H1 (cell line): Measurements from ENCODE around the gene MRPL45. TPM values are rescaled to one million over a fixed set of nuclear protein-coding genes. Genes with fewer than 3 reads are reported as not detected.

ENCODE experiments used
- CTCF ChIA-PET: fragments of 300-600 bp; sonication (Branson Sonifier 250); formaldehyde crosslinking; loops from one replicate; lab custom pipeline; 2021; ENCODE audit not compliant: partially characterized antibody; lab: Charles Lee
- POLR2A ChIA-PET: fragments of 300-600 bp; sonication (Branson Sonifier 250); formaldehyde crosslinking; loops from one replicate; lab custom pipeline; 2021; ENCODE audit warnings: inconsistent platforms; ENCODE audit not compliant: partially characterized antibody; lab: Charles Lee
- DNase-seq, 2 experiments: peaks; one replicate each; pipeline versions ENCODE4 v3.0.0 to v3.0.0-alpha.2; 2010 to 2022; ENCODE audit warnings: low spot score in 2 of 2, low read depth in 1 of 2, mixed read lengths in 1 of 2
- FAIRE-seq: peaks from 2 replicates; lab custom pipeline; 2011; peaks lifted over from hg19 to GRCh38; lab: Jason Lieb, UNC
- H2AFZ ChIP-seq: 2 replicates; pipeline ENCODE4 v1.8.1; 2012; ENCODE audit warnings: low read length, inconsistent platforms
- H2AK5ac ChIP-seq: 2 replicates; pipeline ENCODE4 v1.6.1; 2013; ENCODE audit warnings: low read depth, low read length
- H2BK120ac ChIP-seq: replicated peaks from 2 replicates; pipeline ENCODE3; 2013; ENCODE audit warnings: low read depth, low read length, inconsistent platforms
- H2BK12ac ChIP-seq: 2 replicates; pipeline ENCODE4 v1.6.1; 2013; ENCODE audit warnings: low read depth, low read length
- H2BK15ac ChIP-seq: 2 replicates; pipeline ENCODE4 v1.6.1; 2013; ENCODE audit warnings: low read length
- H2BK20ac ChIP-seq: 2 replicates; pipeline ENCODE4 v1.6.1; 2013; ENCODE audit warnings: low read length
- H2BK5ac ChIP-seq: 2 replicates; pipeline ENCODE4 v1.6.1; 2013; ENCODE audit warnings: low read depth, low read length
- H3K14ac ChIP-seq: 2 replicates; pipeline ENCODE4 v1.6.1; 2013; ENCODE audit warnings: inconsistent platforms; ENCODE audit not compliant: insufficient read length
- H3K18ac ChIP-seq: 2 replicates; pipeline ENCODE4 v1.6.1; 2013; ENCODE audit warnings: low read length; ENCODE audit errors: extremely low read depth
- H3K23ac ChIP-seq: 2 replicates; pipeline ENCODE4 v1.6.1; 2013; ENCODE audit warnings: inconsistent platforms; ENCODE audit not compliant: insufficient read length
- H3K23me2 ChIP-seq: 2 replicates; pipeline ENCODE4 v1.6.1; 2013; ENCODE audit warnings: low read depth, low read length
- H3K27ac ChIP-seq: 2 replicates; pipeline ENCODE4 v1.6.1; 2011; ENCODE audit warnings: low read depth, low read length, inconsistent platforms
- H3K27me3 ChIP-seq, 4 experiments: replicated peaks in 1 of 4; 1 replicate in 1 of 4; 2 replicates in 3 of 4; pipeline versions ENCODE4 v1.6.1 to v1.8.1; 2011 to 2013; ENCODE audit warnings: low read length in 3 of 4, mild to moderate bottlenecking in 3 of 4, inconsistent platforms in 2 of 4, mixed read lengths in 2 of 4, moderate library complexity in 1 of 4; ENCODE audit not compliant: control insufficient read depth in 3 of 4, insufficient read depth in 3 of 4; ENCODE audit errors: extremely low read depth in 1 of 4
- H3K36me3 ChIP-seq, 4 experiments: 2 replicates each; pipeline versions ENCODE4 v1.6.1 to v1.8.1; 2011 to 2013; ENCODE audit warnings: mild to moderate bottlenecking in 4 of 4, low read length in 3 of 4, moderate library complexity in 2 of 4, control low read depth in 1 of 4, inconsistent platforms in 1 of 4; ENCODE audit not compliant: insufficient read depth in 4 of 4, control insufficient read depth in 2 of 4
- H3K4ac ChIP-seq: replicated peaks from 2 replicates; pipeline ENCODE3; 2013; ENCODE audit warnings: low read length, low read depth, mixed read lengths, inconsistent platforms; ENCODE audit not compliant: insufficient read length
- H3K4me1 ChIP-seq, 4 experiments: replicated peaks in 1 of 4; 1 replicate in 1 of 4; 2 replicates in 3 of 4; pipeline versions ENCODE4 v1.6.1 to v1.8.1; 2011 to 2013; ENCODE audit warnings: low read length in 3 of 4, inconsistent platforms in 2 of 4, mixed read lengths in 1 of 4; ENCODE audit not compliant: insufficient read depth in 4 of 4, control insufficient read depth in 3 of 4
- H3K4me2 ChIP-seq, 2 experiments: 2 replicates each; pipeline versions ENCODE4 v1.6.1 to v1.8.1; 2011 to 2013; ENCODE audit warnings: low read depth in 2 of 2, low read length in 2 of 2, control low read depth in 1 of 2, inconsistent platforms in 1 of 2, mild to moderate bottlenecking in 1 of 2; ENCODE audit not compliant: insufficient read depth in 1 of 2
- H3K4me3 ChIP-seq, 4 experiments: fragments of 200-600, 300-600 bp in 1 of 4; sonication (generic), shearing (Covaris generic), sonication (Bioruptor Twin) in 1 of 4; 2 replicates each; pipeline versions ENCODE4 v1.5.1 to v1.8.1; 2011 to 2016; ENCODE audit warnings: low read length in 4 of 4, low read depth in 3 of 4, control low read depth in 2 of 4, inconsistent platforms in 2 of 4, mild to moderate bottlenecking in 2 of 4, mixed read lengths in 1 of 4, moderate library complexity in 1 of 4; ENCODE audit not compliant: insufficient read depth in 2 of 4; ENCODE audit errors: extremely low read depth in 1 of 4
- H3K56ac ChIP-seq: replicated peaks from 2 replicates; pipeline ENCODE3; 2013; ENCODE audit warnings: low read depth, mild to moderate bottlenecking, mixed read lengths, low read length, inconsistent platforms; ENCODE audit not compliant: insufficient read length
- H3K79me1 ChIP-seq: 2 replicates; pipeline ENCODE4 v1.6.1; 2013; ENCODE audit warnings: low read depth, low read length, control low read depth
- H3K79me2 ChIP-seq, 2 experiments: 2 replicates each; pipeline versions ENCODE4 v1.6.1 to v1.8.1; 2012 to 2013; ENCODE audit warnings: low read length in 2 of 2, mild to moderate bottlenecking in 2 of 2, inconsistent platforms in 1 of 2; ENCODE audit not compliant: insufficient read depth in 2 of 2, control insufficient read depth in 1 of 2
- H3K9ac ChIP-seq, 4 experiments: replicated peaks in 1 of 4; 1 replicate in 1 of 4; 2 replicates in 3 of 4; pipeline versions ENCODE4 v1.6.1 to v1.8.1; 2011 to 2013; ENCODE audit warnings: low read depth in 3 of 4, low read length in 3 of 4, control low read depth in 2 of 4, mild to moderate bottlenecking in 2 of 4, moderate library complexity in 2 of 4, inconsistent platforms in 1 of 4; ENCODE audit errors: extremely low read depth in 1 of 4
- H3K9me3 ChIP-seq, 2 experiments: 2 replicates each; pipeline versions ENCODE4 v1.6.1 to v1.8.1; 2012 to 2013; ENCODE audit warnings: mild to moderate bottlenecking in 2 of 2, moderate library complexity in 2 of 2, control low read depth in 1 of 2, inconsistent platforms in 1 of 2, low read depth in 1 of 2, low read length in 1 of 2, mixed read lengths in 1 of 2; ENCODE audit not compliant: insufficient read depth in 2 of 2
- H4K20me1 ChIP-seq, 2 experiments: replicated peaks in 1 of 2; 2 replicates each; pipeline versions ENCODE3 to v1.8.1; 2011 to 2013; ENCODE audit warnings: inconsistent platforms in 2 of 2, low read length in 2 of 2, mild to moderate bottlenecking in 1 of 2; ENCODE audit not compliant: insufficient read depth in 2 of 2, control insufficient read depth in 1 of 2
- H4K5ac ChIP-seq: 2 replicates; pipeline ENCODE4 v1.6.1; 2013; ENCODE audit warnings: low read length, low read depth, mixed read lengths, inconsistent platforms; ENCODE audit not compliant: insufficient read length
- H4K8ac ChIP-seq: 2 replicates; pipeline ENCODE4 v1.8.0; 2013; ENCODE audit warnings: mild to moderate bottlenecking, moderate library complexity, low read length, inconsistent platforms; ENCODE audit not compliant: insufficient read depth; ENCODE audit errors: extremely low read depth
- H4K91ac ChIP-seq: replicated peaks from 2 replicates; pipeline ENCODE3; 2013; ENCODE audit warnings: low read length, mixed read lengths, inconsistent platforms; ENCODE audit not compliant: insufficient read length
- ATF3 ChIP-seq: IDR thresholded peaks from 2 replicates; pipeline ENCODE4 v1.6.1; 2011; ENCODE audit warnings: low read depth, mild to moderate bottlenecking, low read length; ENCODE audit not compliant: insufficient read depth
- BRCA1 ChIP-seq: IDR thresholded peaks from 2 replicates; pipeline ENCODE4 v1.6.1; 2012; ENCODE audit warnings: low read depth, low read length, improper control_type of control experiment
- EZH2 ChIP-seq: fragments of 200-600 bp; sonication (generic); IDR thresholded peaks from 2 replicates; pipeline ENCODE4 v1.7.1; 2012; ENCODE audit warnings: low read depth, mild to moderate bottlenecking, moderate library complexity, low read length, inconsistent platforms; ENCODE audit not compliant: severe bottlenecking
- HDAC2 ChIP-seq, 2 experiments: fragments of 300-600 bp in 1 of 2; sonication (generic) in 1 of 2; IDR thresholded peaks; 2 replicates each; pipeline ENCODE4 v1.6.1; 2011 to 2012; ENCODE audit warnings: low read depth in 2 of 2, low read length in 2 of 2, mild to moderate bottlenecking in 2 of 2, moderate library complexity in 2 of 2, borderline replicate concordance in 1 of 2, inconsistent platforms in 1 of 2
- HDAC6 ChIP-seq: IDR thresholded peaks from one replicate; pipeline ENCODE4 v1.7.1; 2012; ENCODE audit warnings: low read depth, mild to moderate bottlenecking, inconsistent platforms, low read length, moderate library complexity
- KDM4A ChIP-seq: IDR thresholded peaks from one replicate; pipeline ENCODE4 v1.7.1; 2012; ENCODE audit warnings: low read depth, mild to moderate bottlenecking, moderate library complexity, low read length, inconsistent platforms; ENCODE audit not compliant: severe bottlenecking
- MAFK ChIP-seq: IDR thresholded peaks from 2 replicates; pipeline ENCODE4 v1.6.1; 2012; ENCODE audit warnings: low read depth, mild to moderate bottlenecking, improper control_type of control experiment, low read length
- TAF1 ChIP-seq: IDR thresholded peaks from 2 replicates; pipeline ENCODE4 v1.6.1; 2011; ENCODE audit warnings: mild to moderate bottlenecking, low read depth, low read length
- TBP ChIP-seq: IDR thresholded peaks from 2 replicates; pipeline ENCODE4 v1.6.1; 2011; ENCODE audit warnings: low read depth, low read length, improper control_type of control experiment
- TCF12 ChIP-seq: IDR thresholded peaks from 2 replicates; pipeline ENCODE4 v1.6.1; 2011; ENCODE audit warnings: low read depth, mild to moderate bottlenecking, low read length
- WGBS, 2 experiments: shearing (Covaris generic) in 1 of 2; methylation state at CpG; one replicate each; pipeline versions ENCODE4 v1.1.6 to v1.1.7; 2013 to 2015; ENCODE audit warnings: low lambda C conversion rate in 2 of 2, mixed read lengths in 2 of 2, inconsistent platforms in 1 of 2, low coverage in 1 of 2, missing lambda C conversion rate in 1 of 2; ENCODE audit not compliant: insufficient replicate concordance in 2 of 2, insufficient coverage in 1 of 2, insufficient read length in 1 of 2; ENCODE audit errors: extremely low coverage in 1 of 2, missing lambda C conversion rate in 1 of 2; 5-methylcytosine and 5-hydroxymethylcytosine counted together
- polyA plus RNA-seq, 7 experiments: library from polyadenylated mRNA; depleted of rRNA in 3 of 7; stranded (reverse) in 5 of 7; unstranded in 2 of 7; fragments of >200 nt in 5 of 7; fragments of 200-250 nt in 2 of 7; gene quantifications; 1 replicate in 5 of 7; 2 replicates in 1 of 7; 4 replicates in 1 of 7; pipeline versions ENCODE4 v1.2.1 to v1.2.3, GENCODE V29; 2011 to 2013; ENCODE audit warnings: missing spikeins in 2 of 7, mixed read lengths in 2 of 7
- total RNA-seq: library from RNA; stranded (reverse); fragmentation: NEBNext Ultra II Directional; extraction: Animal tissue kit (Norgen Biotek cat#: 25700); gene quantifications from 2 replicates; pipeline ENCODE4 v1.2.1, GENCODE V29; 2021

The MRPL45 gene
- total and polyA plus RNA-seq, 2 of the 8 experiments (the other 6 are each of a cell fraction or from before 2014, with no cell fraction given), result 65.6 to 71.7 TPM

- ChIA-PET POLR2A (interaction anchor here (0.7 to 4.9 kb wide), 9 partner anchors 10 to 127 kb away, joined by 3 to 28 read pairs (median 5); partner anchors contain the start of genes GPR179, MRPL45 and SOCS7), CTCF (interaction anchor here (0.8 to 14.8 kb wide), 9 partner anchors 9 to 1842 kb away, joined by 3 to 190 read pairs (median 4); partner anchors contain the start of gene SOCS7)
- Histone ChIP-seq H3K4ac (no peak overlapping the region), H4K8ac (no peak overlapping the region), H3K79me1 (no peaks in the 10 kb centered on the region; the same call in 1 of the 2 replicates), H4K20me1 (peaks cover 0 to 3% of the 10 kb centered on the region in 2 experiments), H2AK5ac (no peak overlapping the region), H3K79me2 (no peaks in the 10 kb centered on the region), H3K9me3 (no peaks in the 10 kb centered on the region), H3K4me1 (peaks cover 0 to 10% (median 7%) of the 10 kb centered on the region in 4 experiments; a peak in 4 of 7 replicates), H3K36me3 (peaks cover 2 to 25% (median 14%) of the 10 kb centered on the region in 4 experiments; a peak in 6 of 8 replicates), H3K14ac (no peak overlapping the region), H3K23me2 (no peaks in the 10 kb centered on the region), H4K5ac (no peak overlapping the region), H2BK12ac (peak overlapping the region; percentile 31; the same call in 1 of the 2 replicates), H3K56ac (no peak overlapping the region), H4K91ac (no peak overlapping the region), H2BK120ac (no peak overlapping the region), H3K4me2 (peak overlapping the region; percentile 24 to 39; a peak in 1 of 4 replicates), H2BK5ac (no peak overlapping the region), H3K4me3 (peak overlapping the region in 1 of 4 experiments; percentile 9; a peak in 1 of 8 replicates), H3K27ac (no peak overlapping the region), H2BK15ac (no peak overlapping the region), H3K9ac (no peak overlapping the region), H2BK20ac (no peak overlapping the region), H3K18ac (peak overlapping the region; percentile 3; the same call in 1 of the 2 replicates), H2AFZ (no peak overlapping the region), H3K23ac (no peak overlapping the region), H3K27me3 (no peaks in the 10 kb centered on the region)
- no peak for FAIRE-seq
- no peak for DNase-seq
- WGBS, 2 experiments, result 83% methylated on average over 2 of the region's 2 CpGs; no CpG with 5 or more reads in 1 of the 2 experiments
- TF ChIP-seq TCF12, result no peak
- TF ChIP-seq ATF3, result no peak
- TF ChIP-seq BRCA1, result no peak
- TF ChIP-seq TAF1, result no peak
- TF ChIP-seq EZH2, result no peak
- TF ChIP-seq KDM4A, result no peak
- TF ChIP-seq TBP, result no peak
- no peak for TF ChIP-seq HDAC6
- no peak for TF ChIP-seq MAFK
- no peak for TF ChIP-seq HDAC2 (IDR thresholded peaks at IDR 0.05; ENCODE audit: borderline replicate concordance in 1 of 2, low read depth in 2 of 2, low read length in 2 of 2)
Measured at GRCh38 chr17:38324772-38325171, 27.8 kb downstream of the MRPL45 start.
